HG03558 (cell line): ENCODE data around the gene CDH10.

Source experiments
- ATAC-seq: cut with Tn5 transposase; IDR thresholded peaks from one replicate; pipeline ENCODE4 v1.9.1; 2021; ENCODE audit warnings: moderate number of reproducible peaks; ENCODE audit not compliant: unreplicated experiment; ENCODE audit errors: extremely low read depth

Gene CDH10

GRCh38 chr5:24606971-24607370 lies 37.8 kb downstream of the CDH10 start:
- ATAC-seq = no peak

GRCh38 chr5:24602188-24602587 lies 42.6 kb downstream of the CDH10 start:
- ATAC-seq = no peak

- no peak for ATAC-seq
Observed at GRCh38 chr5:24598956-24599355, 45.8 kb downstream of the CDH10 start.

GRCh38 chr5:24595329-24595728 lies 49.4 kb downstream of the CDH10 start:
- ATAC-seq = no peak

GRCh38 chr5:24591426-24591825 lies 53.4 kb downstream of the CDH10 start:
- no peak for ATAC-seq

GRCh38 chr5:24589566-24589965 lies 55.2 kb downstream of the CDH10 start:
- ATAC-seq = no peak

- no peak for ATAC-seq
Observed at GRCh38 chr5:24585751-24586150, 59.0 kb downstream of the CDH10 start.

GRCh38 chr5:24571302-24571701 lies 73.5 kb downstream of the CDH10 start:
- ATAC-seq = no peak

- no peak for ATAC-seq
Observed at GRCh38 chr5:24566933-24567332, 77.8 kb downstream of the CDH10 start.

GRCh38 chr5:24555229-24555628 lies 89.5 kb downstream of the CDH10 start:
- no peak for ATAC-seq

- no peak for ATAC-seq
Observed at GRCh38 chr5:24547132-24547531, 97.6 kb downstream of the CDH10 start.

- ATAC-seq = no peak
Observed at GRCh38 chr5:24539613-24540012, 105.2 kb downstream of the CDH10 start.

- ATAC-seq = no peak
Observed at GRCh38 chr5:24538346-24538745, 106.4 kb downstream of the CDH10 start.

- no peak for ATAC-seq
Observed at GRCh38 chr5:24535646-24536045, 109.1 kb downstream of the CDH10 start.

GRCh38 chr5:24530906-24531305 lies 113.9 kb downstream of the CDH10 start:
- no peak for ATAC-seq

- ATAC-seq = no peak
Observed at GRCh38 chr5:24525414-24525813, 119.4 kb downstream of the CDH10 start.

- no peak for ATAC-seq
Observed at GRCh38 chr5:24512423-24512822, 132.4 kb downstream of the CDH10 start.

- ATAC-seq = no peak
Observed at GRCh38 chr5:24510523-24510988, 134.2 kb downstream of the CDH10 start.

- ATAC-seq = no peak
Observed at GRCh38 chr5:24509943-24510342, 134.8 kb downstream of the CDH10 start.

GRCh38 chr5:24505258-24505657 lies 139.5 kb downstream of the CDH10 start:
- no peak for ATAC-seq

GRCh38 chr5:24497591-24498157 lies 147.1 kb downstream of the CDH10 start:
- ATAC-seq = no peak

- ATAC-seq = no peak
Observed at GRCh38 chr5:24497145-24497544, 147.6 kb downstream of the CDH10 start.

GRCh38 chr5:24496268-24496667 lies 148.5 kb downstream of the CDH10 start:
- no peak for ATAC-seq
